Measurements from ENCODE around the gene CCDC137. TPM values are rescaled to one million over a fixed set of nuclear protein-coding genes. Genes with fewer than 3 reads are reported as not detected.
"Not testable (repeated sequence)": the region's sequence is repeated elsewhere in the genome, so short reads cannot be mapped to it uniquely, and the experiment has no call there.

CCDC137 gene
- polyA plus RNA-seq, 1 donor from 2014 or later, result 12.2 TPM

DNA sequence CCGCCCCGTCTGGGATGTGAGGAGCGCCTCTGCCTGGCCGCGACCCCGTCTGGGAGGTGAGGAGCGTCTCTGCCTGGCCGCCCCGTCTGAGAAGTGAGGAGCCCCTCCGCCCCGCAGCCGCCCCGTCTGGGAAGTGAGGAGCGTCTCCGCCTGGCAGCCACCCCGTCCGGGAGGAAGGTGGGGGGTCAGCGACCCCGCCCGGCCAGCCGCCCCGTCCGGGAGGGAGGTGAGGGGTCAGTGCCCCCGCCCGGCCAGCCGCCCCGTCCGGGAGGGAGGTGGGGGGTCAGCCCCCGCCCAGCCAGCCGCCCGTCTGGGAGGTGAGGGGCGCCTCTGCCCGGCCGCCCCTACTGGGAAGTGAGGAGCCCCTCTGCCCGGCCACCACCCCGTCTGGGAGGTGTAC lies 48.2 kb upstream of the CCDC137 start:
- H3F3A ChIP-seq (ENCODE audit: insufficient read depth, low read length, poor library complexity, severe bottlenecking); H3K27ac ChIP-seq (ENCODE audit: low read length); H3K9ac ChIP-seq (ENCODE audit: low read length); H4K20me1 ChIP-seq (ENCODE audit: insufficient read depth); H3K9me3 ChIP-seq (ENCODE audit: low read length); H3K9me2 ChIP-seq (ENCODE audit: insufficient read depth, low read length); H3K4me2 ChIP-seq (ENCODE audit: low read length); H3K4me3 ChIP-seq (ENCODE audit: low read length); H3K27me3 ChIP-seq (ENCODE audit: insufficient read depth, low read depth, low read length); H2AFZ ChIP-seq (ENCODE audit: low read depth, low read length); H3K79me2 ChIP-seq (replicated peaks; ENCODE audit: insufficient read depth, low read length): not testable (repeated sequence)
- H3K36me3 ChIP-seq (ENCODE audit: insufficient read depth, low read length), result peaks cover 14% of the 10 kb centered on the region

DNA sequence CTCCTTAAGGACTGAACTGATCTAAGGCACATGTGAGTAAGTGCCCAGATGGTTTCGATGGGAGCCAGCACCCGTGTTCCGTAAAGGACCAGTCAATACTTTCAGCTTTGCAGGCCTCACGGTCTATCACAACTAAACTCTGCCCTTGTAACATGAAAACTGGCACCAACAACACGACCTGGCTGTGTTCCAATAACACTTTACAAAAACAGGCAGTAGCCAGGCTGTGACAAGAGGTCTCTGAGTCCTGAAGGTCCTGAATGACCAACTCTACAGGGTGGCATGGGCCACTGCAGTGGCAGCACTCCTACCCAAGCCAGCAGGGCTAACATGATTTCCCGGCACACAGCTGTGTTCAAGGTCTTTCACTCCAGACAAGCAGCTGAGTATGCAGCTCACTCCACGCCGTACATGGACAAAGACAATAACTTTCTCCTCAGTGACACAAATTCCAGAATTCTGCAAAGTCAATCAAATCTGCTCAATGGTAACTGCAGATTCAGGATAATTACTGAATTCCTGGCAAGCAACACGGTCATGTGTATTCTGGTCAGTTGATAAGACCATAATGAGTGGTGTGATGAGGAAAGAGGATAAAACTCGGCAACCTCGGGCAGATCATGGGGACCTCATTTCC lies 44.9 kb upstream of the CCDC137 start:
- Histone ChIP-seq H3K4me2 (ENCODE audit: low read length) (no peak overlapping the region), H3K27ac (ENCODE audit: low read length) (no peak overlapping the region), H4K20me1 (ENCODE audit: insufficient read depth) (no peaks in the 10 kb centered on the region), H3K27me3 (ENCODE audit: insufficient read depth, low read depth, low read length) (no peaks in the 10 kb centered on the region), H3K9ac (ENCODE audit: low read length) (no peak overlapping the region), H3K9me3 (ENCODE audit: low read length) (no peaks in the 10 kb centered on the region), H3K4me3 (ENCODE audit: low read length) (no peak overlapping the region), H3K79me2 (replicated peaks; ENCODE audit: insufficient read depth, low read length) (peaks cover 7% of the 10 kb centered on the region), H3F3A (ENCODE audit: insufficient read depth, low read length, poor library complexity, severe bottlenecking) (no peaks in the 10 kb centered on the region), H3K9me2 (ENCODE audit: insufficient read depth, low read length) (no peaks in the 10 kb centered on the region), H2AFZ (ENCODE audit: low read depth, low read length) (no peak overlapping the region), H3K36me3 (ENCODE audit: insufficient read depth, low read length) (peaks cover 21% of the 10 kb centered on the region)
- TF ChIP-seq RAD21 (conservative IDR thresholded peaks at IDR 0.05) (no peak), EP300 (conservative IDR thresholded peaks at IDR 0.05; ENCODE audit: poor library complexity, severe bottlenecking) (no peak), TAF1 (IDR thresholded peaks at IDR 0.05; ENCODE audit: low read depth) (no peak), MXI1 (conservative IDR thresholded peaks at IDR 0.05; ENCODE audit: poor library complexity, severe bottlenecking) (no peak), EZH2 (IDR thresholded peaks at IDR 0.05; ENCODE audit: borderline replicate concordance, insufficient read depth, low read length, poor library complexity, severe bottlenecking) (no peak), SMC3 (conservative IDR thresholded peaks at IDR 0.05; ENCODE audit: poor library complexity) (no peak), POLR2AphosphoS5 (IDR thresholded peaks at IDR 0.05) (no peak)
- TF ChIP-seq, protein P1, sequence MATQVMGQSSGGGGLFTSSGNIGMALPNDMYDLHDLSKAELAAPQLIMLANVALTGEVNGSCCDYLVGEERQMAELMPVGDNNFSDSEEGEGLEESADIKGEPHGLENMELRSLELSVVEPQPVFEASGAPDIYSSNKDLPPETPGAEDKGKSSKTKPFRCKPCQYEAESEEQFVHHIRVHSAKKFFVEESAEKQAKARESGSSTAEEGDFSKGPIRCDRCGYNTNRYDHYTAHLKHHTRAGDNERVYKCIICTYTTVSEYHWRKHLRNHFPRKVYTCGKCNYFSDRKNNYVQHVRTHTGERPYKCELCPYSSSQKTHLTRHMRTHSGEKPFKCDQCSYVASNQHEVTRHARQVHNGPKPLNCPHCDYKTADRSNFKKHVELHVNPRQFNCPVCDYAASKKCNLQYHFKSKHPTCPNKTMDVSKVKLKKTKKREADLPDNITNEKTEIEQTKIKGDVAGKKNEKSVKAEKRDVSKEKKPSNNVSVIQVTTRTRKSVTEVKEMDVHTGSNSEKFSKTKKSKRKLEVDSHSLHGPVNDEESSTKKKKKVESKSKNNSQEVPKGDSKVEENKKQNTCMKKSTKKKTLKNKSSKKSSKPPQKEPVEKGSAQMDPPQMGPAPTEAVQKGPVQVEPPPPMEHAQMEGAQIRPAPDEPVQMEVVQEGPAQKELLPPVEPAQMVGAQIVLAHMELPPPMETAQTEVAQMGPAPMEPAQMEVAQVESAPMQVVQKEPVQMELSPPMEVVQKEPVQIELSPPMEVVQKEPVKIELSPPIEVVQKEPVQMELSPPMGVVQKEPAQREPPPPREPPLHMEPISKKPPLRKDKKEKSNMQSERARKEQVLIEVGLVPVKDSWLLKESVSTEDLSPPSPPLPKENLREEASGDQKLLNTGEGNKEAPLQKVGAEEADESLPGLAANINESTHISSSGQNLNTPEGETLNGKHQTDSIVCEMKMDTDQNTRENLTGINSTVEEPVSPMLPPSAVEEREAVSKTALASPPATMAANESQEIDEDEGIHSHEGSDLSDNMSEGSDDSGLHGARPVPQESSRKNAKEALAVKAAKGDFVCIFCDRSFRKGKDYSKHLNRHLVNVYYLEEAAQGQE (IDR thresholded peaks at IDR 0.05; ENCODE audit: borderline replicate concordance), result no peak
- TF ChIP-seq, protein P2, sequence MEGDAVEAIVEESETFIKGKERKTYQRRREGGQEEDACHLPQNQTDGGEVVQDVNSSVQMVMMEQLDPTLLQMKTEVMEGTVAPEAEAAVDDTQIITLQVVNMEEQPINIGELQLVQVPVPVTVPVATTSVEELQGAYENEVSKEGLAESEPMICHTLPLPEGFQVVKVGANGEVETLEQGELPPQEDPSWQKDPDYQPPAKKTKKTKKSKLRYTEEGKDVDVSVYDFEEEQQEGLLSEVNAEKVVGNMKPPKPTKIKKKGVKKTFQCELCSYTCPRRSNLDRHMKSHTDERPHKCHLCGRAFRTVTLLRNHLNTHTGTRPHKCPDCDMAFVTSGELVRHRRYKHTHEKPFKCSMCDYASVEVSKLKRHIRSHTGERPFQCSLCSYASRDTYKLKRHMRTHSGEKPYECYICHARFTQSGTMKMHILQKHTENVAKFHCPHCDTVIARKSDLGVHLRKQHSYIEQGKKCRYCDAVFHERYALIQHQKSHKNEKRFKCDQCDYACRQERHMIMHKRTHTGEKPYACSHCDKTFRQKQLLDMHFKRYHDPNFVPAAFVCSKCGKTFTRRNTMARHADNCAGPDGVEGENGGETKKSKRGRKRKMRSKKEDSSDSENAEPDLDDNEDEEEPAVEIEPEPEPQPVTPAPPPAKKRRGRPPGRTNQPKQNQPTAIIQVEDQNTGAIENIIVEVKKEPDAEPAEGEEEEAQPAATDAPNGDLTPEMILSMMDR (IDR thresholded peaks at IDR 0.05; ENCODE audit: poor library complexity, severe bottlenecking), result no peak

DNA sequence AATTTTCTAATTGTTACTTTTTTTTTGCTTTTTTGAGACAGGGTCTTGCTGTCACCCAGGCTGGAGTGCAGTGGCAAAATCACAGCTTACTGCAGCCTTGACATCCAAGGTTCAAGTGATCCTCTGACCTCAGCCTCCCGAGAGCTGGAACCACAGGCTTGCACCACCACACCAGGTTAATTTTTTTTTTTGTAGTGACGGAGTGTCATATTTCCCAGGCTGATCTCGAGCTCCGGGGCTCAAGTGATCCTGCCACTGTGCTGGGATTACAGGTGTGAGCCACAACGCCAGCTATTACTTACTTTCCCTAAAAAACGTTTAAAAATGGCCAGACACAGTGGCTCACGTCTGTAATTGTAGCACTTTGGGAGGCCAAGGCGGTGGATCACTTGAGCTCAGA lies 36.3 kb upstream of the CCDC137 start:
- no peak overlapping the region for H3K27ac ChIP-seq (ENCODE audit: low read length)
- no peak for TF ChIP-seq MXI1 (conservative IDR thresholded peaks at IDR 0.05; ENCODE audit: poor library complexity, severe bottlenecking)
- TF ChIP-seq EZH2 (IDR thresholded peaks at IDR 0.05; ENCODE audit: borderline replicate concordance, insufficient read depth, low read length, poor library complexity, severe bottlenecking), result no peak
- TF ChIP-seq EP300 (conservative IDR thresholded peaks at IDR 0.05; ENCODE audit: poor library complexity, severe bottlenecking), result no peak
- no peak for TF ChIP-seq SMC3 (conservative IDR thresholded peaks at IDR 0.05; ENCODE audit: poor library complexity)
- no peak for TF ChIP-seq POLR2AphosphoS5 (IDR thresholded peaks at IDR 0.05)
- no peak for TF ChIP-seq TAF1 (IDR thresholded peaks at IDR 0.05; ENCODE audit: low read depth)
- TF ChIP-seq RAD21 (conservative IDR thresholded peaks at IDR 0.05), result no peak
- TF ChIP-seq, protein P1 (IDR thresholded peaks at IDR 0.05; ENCODE audit: borderline replicate concordance), result no peak
- TF ChIP-seq, protein P2 (IDR thresholded peaks at IDR 0.05; ENCODE audit: poor library complexity, severe bottlenecking), result no peak
- peaks cover 28% of the 10 kb centered on the region for H3K79me2 ChIP-seq (replicated peaks; ENCODE audit: insufficient read depth, low read length)
- H3K9ac ChIP-seq (ENCODE audit: low read length), result no peak overlapping the region
- H4K20me1 ChIP-seq (ENCODE audit: insufficient read depth), result no peaks in the 10 kb centered on the region
- H2AFZ ChIP-seq (ENCODE audit: low read depth, low read length), result no peak overlapping the region
- H3F3A ChIP-seq (ENCODE audit: insufficient read depth, low read length, poor library complexity, severe bottlenecking), result no peaks in the 10 kb centered on the region
- H3K9me2 ChIP-seq (ENCODE audit: insufficient read depth, low read length), result no peaks in the 10 kb centered on the region
- H3K36me3 ChIP-seq (ENCODE audit: insufficient read depth, low read length), result peaks cover 3% of the 10 kb centered on the region
- no peaks in the 10 kb centered on the region for H3K9me3 ChIP-seq (ENCODE audit: low read length)
- no peaks in the 10 kb centered on the region for H3K27me3 ChIP-seq (ENCODE audit: insufficient read depth, low read depth, low read length)
- no peak overlapping the region for H3K4me2 ChIP-seq (ENCODE audit: low read length)
- H3K4me3 ChIP-seq (ENCODE audit: low read length), result no peak overlapping the region
